NOMO-1 (cell line): Measurements from ENCODE around the gene MAML2.

Experiments
- DNase-seq, 2 experiments: peaks; one replicate each; lab custom pipeline; 2025; ENCODE audit not compliant: unreplicated experiment in 2 of 2; lab: John Stamatoyannopoulos, UW

MAML2 gene

GRCh38 chr11:95937358-95937757 is 405.6 kb downstream of the MAML2 start:
- DNase-seq = no peak

DNA sequence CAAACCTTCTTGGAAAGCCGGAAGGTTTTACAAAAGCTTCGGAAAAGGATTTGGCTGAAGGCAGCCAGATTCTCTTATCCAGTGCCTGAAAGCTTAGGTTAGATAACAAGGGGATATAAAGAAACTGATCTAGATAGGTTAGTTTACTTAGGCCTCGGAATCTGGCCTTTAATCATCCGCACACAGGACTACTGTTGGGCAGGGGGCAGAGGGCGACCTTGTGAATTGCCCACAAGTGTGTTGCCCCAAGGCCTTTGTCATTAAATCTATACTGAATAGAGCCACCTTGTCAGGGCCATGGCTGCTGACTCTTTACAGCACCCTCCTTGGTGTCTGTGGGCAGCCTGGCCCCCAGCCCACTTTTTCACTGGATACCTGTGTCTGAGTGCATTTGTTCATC is 409.4 kb downstream of the MAML2 start:
- no peak for DNase-seq

- no peak for DNase-seq
These were observed 411.1 kb downstream of the MAML2 start for GRCh38 chr11:95931916-95932315.

- DNase-seq = no peak
These were observed 412.0 kb downstream of the MAML2 start for GRCh38 chr11:95930948-95931347.

DNA sequence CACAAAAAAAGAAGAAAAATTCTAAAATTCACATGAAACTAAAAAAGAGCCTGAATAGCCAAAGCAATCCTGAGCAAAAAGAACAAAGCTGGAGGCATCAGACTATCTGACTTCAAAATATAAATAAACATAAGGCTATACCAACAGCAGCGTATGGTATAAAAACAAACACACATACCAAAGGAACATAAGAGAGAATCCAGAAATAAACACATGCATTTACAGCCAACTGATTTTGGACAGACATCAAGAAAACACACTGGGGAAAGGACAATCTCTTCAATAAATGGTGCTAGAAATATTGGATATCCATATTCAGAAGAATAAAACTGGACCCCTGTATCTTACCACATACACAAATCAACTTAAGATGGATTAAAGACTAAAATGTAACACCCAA is 416.3 kb downstream of the MAML2 start:
- DNase-seq = no peak
